Stimulated activated CD8-positive, alpha-beta memory T cell treated with anti-CD3 and anti-CD28 coated beads, Interleukin-7, amount 100 ng/mL, for 24 hours (primary cell): ENCODE measurements around the gene HMCN2.

Experiments
- DNase-seq: peaks from one replicate; pipeline ENCODE4 v3.0.0-alpha.2; 2020; ENCODE audit warnings: low read depth

The HMCN2 gene

GRCh38 chr9:130366072-130366471 is 100.5 kb downstream of the HMCN2 start:
- DNase-seq: no peak

GRCh38 chr9:130366888-130367550 is 101.5 kb downstream of the HMCN2 start:
- DNase-seq: no peak

- DNase-seq: no peak
Measured at GRCh38 chr9:130368631-130369103, 103.1 kb downstream of the HMCN2 start.

DNA sequence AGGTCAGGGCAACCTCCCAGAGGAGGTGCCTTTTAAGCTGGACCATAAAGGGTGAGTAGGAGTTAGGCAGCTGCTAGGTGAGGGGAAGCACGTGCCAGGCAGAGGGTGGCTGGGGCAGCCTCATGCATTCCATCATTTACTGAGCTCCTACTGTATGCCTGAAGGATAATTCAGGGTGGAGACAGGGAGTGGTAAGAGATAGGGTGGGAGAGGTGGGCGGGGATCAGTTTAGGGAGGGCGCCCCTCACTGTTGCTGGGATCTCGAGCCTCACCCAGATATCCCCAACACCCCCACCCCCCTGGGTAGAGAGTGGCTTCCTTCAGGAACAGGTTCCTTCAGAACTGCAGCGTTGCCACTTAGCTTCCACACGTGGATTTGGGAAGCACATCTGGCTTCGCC is 104.7 kb downstream of the HMCN2 start:
- no peak for DNase-seq

DNA sequence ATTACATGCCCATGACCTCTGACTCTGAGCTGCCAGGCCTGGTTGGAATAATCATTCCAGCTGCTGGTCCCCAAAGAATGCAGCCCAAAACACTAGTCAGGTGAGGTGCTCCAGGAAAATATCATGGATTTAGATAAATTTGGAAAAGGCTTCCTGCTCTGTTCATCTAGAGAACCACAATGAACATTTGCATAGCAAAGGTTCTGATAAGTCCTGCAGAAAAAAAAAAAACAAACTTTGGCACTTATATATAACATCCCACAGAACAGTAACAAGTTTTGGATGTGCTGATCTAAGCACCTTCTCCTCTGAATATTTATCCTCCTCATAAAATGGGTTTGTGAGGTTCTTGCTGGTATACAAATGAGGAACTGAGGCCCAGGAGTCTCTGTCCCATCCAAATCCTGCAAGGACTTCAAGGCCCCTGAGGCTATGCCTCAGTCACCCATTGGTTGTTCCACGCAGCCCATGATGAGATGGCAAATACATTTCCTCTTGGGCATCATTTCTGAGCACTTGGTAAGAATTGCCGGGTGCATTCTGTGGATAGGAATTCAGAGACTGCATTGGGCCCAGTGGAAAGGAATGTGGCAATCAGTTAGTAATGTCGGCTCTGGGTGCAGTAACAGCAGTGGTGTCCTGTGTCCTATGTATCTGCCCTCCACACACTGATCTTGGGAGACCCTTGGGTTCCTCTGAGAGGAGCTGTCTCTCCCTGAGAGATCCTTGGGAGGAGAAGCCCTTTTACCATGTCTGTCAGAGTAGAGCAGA is 105.8 kb downstream of the HMCN2 start:
- no peak for DNase-seq

DNA sequence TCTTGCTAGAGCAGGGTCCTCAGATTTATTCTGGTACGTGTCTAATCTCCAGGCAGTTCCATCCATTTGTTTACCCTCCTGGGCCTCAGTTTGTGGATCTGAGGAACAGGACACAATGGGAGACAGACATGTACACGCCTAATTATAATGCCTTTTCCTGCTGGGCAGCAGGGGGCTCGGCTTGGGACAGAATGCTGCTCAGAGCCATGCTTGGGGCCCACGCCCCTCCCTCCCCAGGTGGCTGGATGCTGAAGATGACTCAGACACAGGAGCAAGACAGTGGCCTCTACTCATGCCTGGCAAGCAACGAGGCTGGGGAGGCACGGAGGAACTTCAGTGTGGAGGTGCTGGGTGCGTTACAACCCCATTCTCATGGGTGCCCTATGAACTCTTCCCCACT is 106.5 kb downstream of the HMCN2 start:
- no peak for DNase-seq

DNA sequence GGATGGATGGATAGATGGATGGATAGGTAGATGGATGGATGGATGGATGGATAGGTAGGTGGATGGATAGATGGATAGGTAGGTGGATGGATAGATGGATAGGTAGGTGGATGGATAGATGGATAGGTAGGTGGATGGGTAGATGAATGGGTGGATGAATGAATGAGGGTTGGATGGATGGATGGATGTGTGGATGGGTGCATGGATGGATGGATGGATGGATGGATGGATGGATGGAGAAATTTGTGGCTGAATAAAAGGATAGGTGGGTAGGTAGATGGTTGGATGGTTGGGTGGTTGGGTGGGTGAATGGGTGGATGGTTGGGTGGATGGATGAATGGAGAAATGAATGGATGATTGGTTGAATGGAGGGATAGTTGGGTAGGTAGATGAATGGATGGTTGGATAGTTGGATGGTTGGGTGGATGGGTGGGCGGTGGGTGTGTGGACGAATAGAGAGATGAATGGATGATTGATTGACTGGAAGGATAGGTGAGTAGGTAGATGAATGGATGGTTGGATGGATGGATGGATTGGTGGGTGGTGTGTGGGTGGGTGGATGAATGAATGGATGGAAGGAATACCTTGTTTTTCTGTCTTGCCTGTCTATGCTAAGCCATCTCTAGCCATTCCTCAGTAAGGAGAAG is 108.2 kb downstream of the HMCN2 start:
- no peak for DNase-seq

DNA sequence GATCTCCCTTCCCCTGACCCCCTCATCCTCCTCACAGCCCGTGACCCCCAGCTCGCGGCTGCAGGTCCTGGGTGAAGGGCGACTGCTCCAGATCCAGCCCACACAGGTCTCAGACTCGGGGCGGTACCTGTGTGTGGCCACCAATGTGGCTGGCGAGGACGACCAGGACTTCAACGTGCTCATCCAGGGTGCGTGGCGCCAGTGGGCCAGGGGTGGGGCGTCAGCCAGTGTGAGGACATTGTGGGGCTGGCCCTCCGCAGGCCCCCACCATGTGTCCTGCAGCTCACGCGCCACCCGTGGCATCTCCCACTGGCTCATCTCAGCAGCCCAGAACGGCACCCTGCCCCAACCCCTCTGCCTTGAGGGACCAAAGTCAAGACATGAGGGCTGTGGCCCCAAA is 112.1 kb downstream of the HMCN2 start:
- DNase-seq: no peak

DNA sequence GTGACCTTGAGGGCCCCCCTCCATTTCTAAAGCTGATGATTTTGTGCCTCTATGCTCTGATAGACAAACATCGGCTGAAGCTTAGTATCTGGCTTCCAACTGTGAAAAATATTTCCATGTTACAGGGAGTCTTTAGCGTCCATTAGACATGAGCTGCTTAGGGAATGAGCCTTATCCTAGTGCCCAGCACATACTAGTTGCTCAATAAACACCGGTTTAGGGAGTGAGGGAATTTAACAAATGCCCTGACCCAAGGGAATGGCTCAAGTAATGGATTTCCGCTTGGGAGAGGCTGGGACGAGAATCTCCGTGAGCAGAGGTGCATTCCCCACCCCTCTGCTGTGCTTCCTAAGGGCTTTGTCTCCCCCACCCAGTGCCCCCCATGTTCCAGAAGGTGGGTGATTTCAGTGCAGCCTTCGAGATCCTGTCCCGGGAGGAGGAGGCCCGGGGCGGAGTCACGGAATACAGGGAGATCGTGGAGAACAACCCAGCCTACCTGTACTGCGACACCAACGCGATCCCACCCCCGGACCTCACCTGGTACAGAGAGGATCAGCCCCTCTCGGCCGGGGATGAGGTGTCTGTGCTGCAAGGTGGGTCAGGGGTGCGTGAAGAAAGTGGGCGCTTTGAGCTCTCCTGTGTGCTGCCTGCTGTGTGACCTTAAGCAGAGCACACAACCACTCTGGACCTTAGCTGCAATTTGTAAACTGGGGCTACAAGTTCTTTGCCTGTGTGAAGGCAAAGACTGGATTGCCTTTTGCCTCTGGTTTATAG is 113.5 kb downstream of the HMCN2 start:
- no peak for DNase-seq

GRCh38 chr9:130379649-130379970 is 114.0 kb downstream of the HMCN2 start:
- DNase-seq: no peak

DNA sequence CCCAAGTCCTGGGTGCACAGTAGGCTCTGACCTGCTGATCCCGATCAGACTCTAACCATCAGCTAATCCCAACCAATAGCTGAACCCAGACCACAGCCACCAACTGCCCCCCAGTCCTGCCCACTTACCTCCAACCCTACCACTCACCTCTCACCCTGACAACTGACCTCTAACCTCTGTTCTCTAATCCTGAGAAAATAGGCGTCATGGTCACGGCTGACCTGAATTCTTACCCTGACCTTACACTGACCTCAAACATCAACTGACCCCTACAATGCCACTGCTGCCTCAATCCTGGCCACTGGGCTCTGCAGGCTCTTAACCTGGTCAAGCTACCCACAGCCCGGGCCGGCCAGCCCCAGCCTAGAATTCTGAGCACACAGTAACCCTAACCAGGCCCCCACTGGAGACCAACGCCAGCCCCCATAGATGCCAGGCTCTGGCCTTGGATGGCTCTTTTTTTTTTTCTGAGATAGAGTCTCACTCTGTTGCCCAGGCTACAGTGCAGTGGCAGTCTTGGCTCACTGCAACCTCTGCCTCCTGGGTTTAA is 115.4 kb downstream of the HMCN2 start:
- DNase-seq: no peak

DNA sequence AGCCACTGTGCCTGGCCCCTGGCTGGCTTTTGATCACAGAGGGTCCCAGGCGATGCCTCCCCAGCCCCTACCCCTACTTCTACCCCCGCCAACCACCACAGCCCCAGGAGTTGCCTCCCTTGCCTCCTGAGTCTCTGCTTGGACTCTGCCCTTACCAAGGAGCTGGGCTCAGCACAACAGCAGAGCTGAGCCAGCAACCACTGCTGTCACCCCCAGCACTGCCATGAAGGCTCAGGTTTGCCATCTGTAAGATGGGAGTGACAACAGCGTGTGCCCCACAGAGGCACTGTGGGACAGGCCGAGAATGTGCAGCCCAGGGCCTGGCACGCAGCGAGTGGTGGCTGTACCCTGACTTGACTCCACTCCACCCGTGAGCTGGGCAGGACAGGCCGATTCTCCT is 116.1 kb downstream of the HMCN2 start:
- no peak for DNase-seq

GRCh38 chr9:130382096-130382495 is 116.5 kb downstream of the HMCN2 start:
- DNase-seq: no peak

- no peak for DNase-seq
Measured at GRCh38 chr9:130382636-130383349, 117.2 kb downstream of the HMCN2 start.

DNA sequence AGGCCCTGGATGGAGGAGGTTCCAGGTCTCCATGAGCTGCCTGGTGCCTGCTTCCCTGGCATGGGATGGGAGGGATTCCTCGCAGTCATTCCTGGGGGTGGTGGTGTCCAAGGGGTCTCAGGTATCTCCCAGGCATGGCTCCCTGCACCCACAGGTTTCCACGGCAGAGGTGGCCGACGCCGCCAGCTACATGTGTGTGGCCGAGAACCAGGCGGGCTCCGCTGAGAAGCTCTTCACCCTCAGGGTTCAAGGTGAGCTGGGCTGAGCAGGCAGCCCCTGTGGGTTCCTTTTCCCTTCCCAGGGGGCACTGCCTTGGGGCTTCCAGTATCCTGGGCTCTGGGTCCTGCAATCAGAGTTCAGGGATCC is 117.8 kb downstream of the HMCN2 start:
- no peak for DNase-seq

- DNase-seq: no peak
Measured at GRCh38 chr9:130383979-130384676, 118.6 kb downstream of the HMCN2 start.

- no peak for DNase-seq
Measured at GRCh38 chr9:130385257-130385656, 119.7 kb downstream of the HMCN2 start.

DNA sequence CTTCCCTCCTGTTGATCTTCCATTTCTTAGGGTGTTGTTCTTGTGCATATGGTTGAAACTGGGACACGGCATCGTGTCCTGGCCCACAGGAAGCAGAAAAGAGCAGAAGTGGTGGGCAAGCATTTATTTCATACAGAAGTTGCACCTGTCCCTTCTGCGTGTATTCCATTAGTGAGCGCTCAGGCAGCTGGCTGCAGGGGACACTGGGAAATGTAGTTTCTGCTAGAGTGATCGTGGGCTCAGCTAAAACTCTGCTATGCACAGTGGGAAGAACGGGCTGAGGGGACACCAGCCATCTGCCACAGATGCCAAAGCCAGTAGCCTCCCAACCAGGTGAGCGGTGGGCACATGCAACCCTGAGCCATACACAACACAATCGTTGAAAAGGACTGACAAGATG is 121.8 kb downstream of the HMCN2 start:
- DNase-seq: no peak

- DNase-seq: no peak
Measured at GRCh38 chr9:130387905-130388304, 122.3 kb downstream of the HMCN2 start.

DNA sequence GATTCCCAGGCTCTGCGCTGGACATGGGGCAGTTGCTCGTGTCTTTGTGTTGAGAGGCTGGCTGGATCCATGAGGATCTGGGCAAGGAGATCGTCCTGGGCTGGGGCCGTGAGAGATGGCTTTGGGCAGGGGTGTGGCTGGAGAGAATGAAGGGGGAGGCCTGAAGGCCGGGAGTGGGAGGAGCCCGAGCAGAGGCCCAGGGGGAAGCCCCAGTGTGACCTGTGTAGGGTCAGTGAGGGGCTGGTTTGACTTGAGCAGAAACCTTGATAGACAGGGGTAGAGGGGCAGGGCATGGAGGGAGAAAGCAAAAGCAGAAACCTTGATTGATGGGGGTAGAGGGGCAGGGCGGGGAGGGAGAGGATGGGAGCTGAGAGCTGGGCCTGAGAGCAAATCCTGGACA is 124.8 kb downstream of the HMCN2 start:
- no peak for DNase-seq

- no peak for DNase-seq
Measured at GRCh38 chr9:130390986-130391385, 125.4 kb downstream of the HMCN2 start.
